GM19438 (cell line): ENCODE measurements around the gene NLRP5.

Experiments
- ATAC-seq: cut with Tn5 transposase; IDR thresholded peaks from one replicate; pipeline ENCODE4 v1.9.1; 2021; ENCODE audit warnings: low read depth; ENCODE audit not compliant: unreplicated experiment

The NLRP5 gene

GRCh38 chr19:56069642-56070041 is 83.1 kb downstream of the NLRP5 start:
- no peak for ATAC-seq

- ATAC-seq, result no peak
Measured at GRCh38 chr19:56071151-56071550, 84.6 kb downstream of the NLRP5 start.

- no peak for ATAC-seq
Measured at GRCh38 chr19:56076498-56076897, 89.9 kb downstream of the NLRP5 start.

GRCh38 chr19:56079609-56080008 is 93.0 kb downstream of the NLRP5 start:
- no peak for ATAC-seq

GRCh38 chr19:56080669-56081401 is 94.3 kb downstream of the NLRP5 start:
- ATAC-seq, result peak; percentile 81

- no peak for ATAC-seq
Measured at GRCh38 chr19:56083668-56084067, 97.1 kb downstream of the NLRP5 start.

GRCh38 chr19:56084835-56085536 is 98.4 kb downstream of the NLRP5 start:
- ATAC-seq, result no peak

- no peak for ATAC-seq
Measured at GRCh38 chr19:56085571-56086275, 99.1 kb downstream of the NLRP5 start.

GRCh38 chr19:56086671-56087430 is 100.3 kb downstream of the NLRP5 start:
- no peak for ATAC-seq

GRCh38 chr19:56087647-56088496 is 101.3 kb downstream of the NLRP5 start:
- ATAC-seq, result no peak

GRCh38 chr19:56088497-56089215 is 102.1 kb downstream of the NLRP5 start:
- ATAC-seq, result no peak

GRCh38 chr19:56089344-56089743 is 102.8 kb downstream of the NLRP5 start:
- no peak for ATAC-seq

- ATAC-seq, result no peak
Measured at GRCh38 chr19:56091066-56091490, 104.5 kb downstream of the NLRP5 start.

GRCh38 chr19:56091751-56092546 is 105.4 kb downstream of the NLRP5 start:
- no peak for ATAC-seq

- ATAC-seq, result no peak
Measured at GRCh38 chr19:56092685-56093631, 106.4 kb downstream of the NLRP5 start.

- ATAC-seq, result no peak
Measured at GRCh38 chr19:56094449-56094848, 107.9 kb downstream of the NLRP5 start.

- no peak for ATAC-seq
Measured at GRCh38 chr19:56096665-56097064, 110.1 kb downstream of the NLRP5 start.
